HepG2 (cell line): ENCODE measurements around the gene GPLD1. TPM values are rescaled to one million over a fixed set of nuclear protein-coding genes. Genes with fewer than 3 reads are reported as not detected.
A peak's percentile ranks its signal among the peaks of the same experiment; 100 is the strongest.

ENCODE experiments used
- DPF2 ChIP-seq: sonication (generic); formaldehyde crosslinking; IDR thresholded peaks from 2 replicates; pipeline ENCODE4 v1.4.0; 2020; ENCODE audit warnings: mild to moderate bottlenecking, low read depth, missing genetic modification reagents, borderline replicate concordance
- HDAC1 ChIP-seq: sonication (generic); formaldehyde crosslinking; IDR thresholded peaks from 2 replicates; pipeline ENCODE4 v1.5.1; 2020; ENCODE audit warnings: mild to moderate bottlenecking, missing genetic modification reagents
- HIC2 ChIP-seq: sonication (generic); formaldehyde crosslinking; IDR thresholded peaks from 2 replicates; pipeline ENCODE4 v1.9.0; 2022; ENCODE audit warnings: low read depth, missing genetic modification reagents
- HMGXB3 ChIP-seq: sonication (generic); formaldehyde crosslinking; IDR thresholded peaks from 2 replicates; pipeline ENCODE4 v1.4.0; 2020; ENCODE audit warnings: missing genetic modification reagents, borderline replicate concordance
- IKZF1 ChIP-seq: fragments of 450-650 bp; IDR thresholded peaks from 2 replicates; pipeline ENCODE4 v1.7.1; 2016
- SRSF1 ChIP-seq: fragments of 200-400 bp; formaldehyde crosslinking; optimal IDR thresholded peaks from 2 replicates; pipeline ENCODE3; 2017; ENCODE audit warnings: mild to moderate bottlenecking, low read depth, low read length, moderate library complexity
- TBX2 ChIP-seq: sonication (generic); formaldehyde crosslinking; IDR thresholded peaks from 2 replicates; pipeline ENCODE4 v1.5.0; 2020; ENCODE audit warnings: missing genetic modification reagents, mild to moderate bottlenecking, borderline replicate concordance
- ZBTB46 ChIP-seq: sonication (generic); formaldehyde crosslinking; IDR thresholded peaks from 2 replicates; pipeline ENCODE4 v1.4.0; 2020; ENCODE audit warnings: mild to moderate bottlenecking, missing genetic modification reagents, borderline replicate concordance
- ZKSCAN1 ChIP-seq: fragments of 150-350 bp; IDR thresholded peaks from 2 replicates; pipeline ENCODE4 v1.6.1; 2014; ENCODE audit warnings: low read length
- ZNF629 ChIP-seq: sonication (generic); formaldehyde crosslinking; conservative IDR thresholded peaks from 2 replicates; pipeline ENCODE4 v1.5.0; 2020; ENCODE audit warnings: missing genetic modification reagents
- ZNF780A ChIP-seq: sonication (generic); formaldehyde crosslinking; IDR thresholded peaks from 2 replicates; pipeline ENCODE4 v1.8.0; 2022; ENCODE audit warnings: mild to moderate bottlenecking, missing genetic modification reagents, moderate library complexity
- ZNF800 ChIP-seq: sonication (generic); formaldehyde crosslinking; IDR thresholded peaks from 2 replicates; pipeline ENCODE4 v1.4.0; 2020; ENCODE audit warnings: missing genetic modification reagents
- polyA plus RNA-seq, 8 experiments: library from polyadenylated mRNA; depleted of rRNA in 3 of 8; stranded (reverse) in 7 of 8; unstranded in 1 of 8; fragments of >200 nt; fragmentation: Illumina TruSeq in 4 of 8; extraction: Trizol in 4 of 8; gene quantifications; 2 replicates each; pipeline versions ENCODE4 v1.2.1 to v1.2.3, GENCODE V29; 2011 to 2016; ENCODE audit warnings: low read depth in 4 of 8, missing spikeins in 1 of 8, mixed read lengths in 1 of 8; ENCODE audit not compliant: insufficient read depth in 1 of 8
- total RNA-seq, 5 experiments: library from RNA; depleted of rRNA; stranded (reverse); fragments of >200 nt; fragmentation: Illumina TruSeq; extraction: Trizol; gene quantifications; 2 replicates each; pipeline ENCODE4 v1.2.3, GENCODE V29; 2016; ENCODE audit warnings: low read depth in 1 of 5

The GPLD1 gene
- total and polyA plus RNA-seq, 2 of the 13 experiments (the other 11 are each of a cell fraction or from before 2014, with no cell fraction given): 6.2 to 7.6 TPM

GRCh38 chr6:24402697-24403500, 86.5 kb downstream of the GPLD1 start, which contains the start of gene MRS2 (continued):
- TF ChIP-seq ZBTB46 (CRISPR knock-in tag) (peak; percentile 96), ZNF780A (CRISPR knock-in tag) (peak; percentile 97), ZKSCAN1 (no peak), IKZF1 (no peak), HMGXB3 (CRISPR knock-in tag) (0 out of 2 replicates have a peak, but pooled peaks have one; percentile 23), HIC2 (CRISPR knock-in tag) (no peak), ZNF629 (CRISPR knock-in tag) (0 out of 2 replicates have a peak, but pooled peaks have one; percentile 51), TBX2 (CRISPR knock-in tag) (peak; percentile 90), SRSF1 (peak; percentile 47), HDAC1 (CRISPR knock-in tag) (peak; percentile 89), DPF2 (CRISPR knock-in tag) (0 out of 2 replicates have a peak, but pooled peaks have one; percentile 54), ZNF800 (CRISPR knock-in tag) (0 out of 2 replicates have a peak, but pooled peaks have one; percentile 76)
